Stimulated activated naive CD8-positive, alpha-beta T cell treated with anti-CD3 and anti-CD28 coated beads, Interleukin-15, Interleukin-2, amounts not matched to agents 100 ng/mL and 50 ng/mL, for 24 hours (primary cell): ENCODE results near the gene CACNA2D2.
"Not testable (repeated sequence)": the region's sequence is repeated elsewhere in the genome, so short reads cannot be mapped to it uniquely, and the experiment has no call there.

Experiments used
- H3K27ac Mint-ChIP-seq: one replicate; pipeline ENCODE4 v1.8.0; 2021; ENCODE audit warnings: mild to moderate bottlenecking, mixed read lengths
- H3K27me3 Mint-ChIP-seq: one replicate; pipeline ENCODE4 v1.8.0; 2021; ENCODE audit warnings: mixed read lengths
- H3K36me3 Mint-ChIP-seq: one replicate; pipeline ENCODE4 v1.8.0; 2021; ENCODE audit warnings: low read depth, mixed read lengths
- H3K4me1 Mint-ChIP-seq: one replicate; pipeline ENCODE4 v1.8.0; 2021; ENCODE audit warnings: low read depth, mixed read lengths
- H3K4me3 Mint-ChIP-seq: one replicate; pipeline ENCODE4 v1.8.0; 2021; ENCODE audit warnings: mild to moderate bottlenecking, mixed read lengths
- H3K9me3 Mint-ChIP-seq: one replicate; pipeline ENCODE4 v1.8.0; 2021; ENCODE audit warnings: mixed read lengths

CACNA2D2 gene

GRCh38 chr3:50516440-50516871, 13.0 kb upstream of the CACNA2D2 start:
- no peaks in the 10 kb centered on the region for H3K9me3 Mint-ChIP-seq
- no peaks in the 10 kb centered on the region for H3K36me3 Mint-ChIP-seq
- H3K4me3 Mint-ChIP-seq: no peak overlapping the region
- H3K4me1 Mint-ChIP-seq: peaks cover 9% of the 10 kb centered on the region
- no peak overlapping the region for H3K27ac Mint-ChIP-seq
- peaks cover 4% of the 10 kb centered on the region for H3K27me3 Mint-ChIP-seq

GRCh38 chr3:50515565-50516439, 12.4 kb upstream of the CACNA2D2 start:
- no peaks in the 10 kb centered on the region for H3K9me3 Mint-ChIP-seq
- H3K4me1 Mint-ChIP-seq: peaks cover 9% of the 10 kb centered on the region
- peaks cover 4% of the 10 kb centered on the region for H3K27me3 Mint-ChIP-seq
- no peak overlapping the region for H3K4me3 Mint-ChIP-seq
- no peak overlapping the region for H3K27ac Mint-ChIP-seq
- H3K36me3 Mint-ChIP-seq: no peaks in the 10 kb centered on the region

- H3K27ac Mint-ChIP-seq, H3K4me3 Mint-ChIP-seq, H3K36me3 Mint-ChIP-seq, H3K4me1 Mint-ChIP-seq, H3K27me3 Mint-ChIP-seq, H3K9me3 Mint-ChIP-seq: not testable (repeated sequence)
Measured at GRCh38 chr3:50512908-50513307, 9.5 kb upstream of the CACNA2D2 start.

- Mint-ChIP-seq H3K27me3 (no peaks in the 10 kb centered on the region), H3K27ac (no peak overlapping the region), H3K9me3 (no peaks in the 10 kb centered on the region), H3K4me3 (no peak overlapping the region), H3K36me3 (no peaks in the 10 kb centered on the region), H3K4me1 (peaks cover 4% of the 10 kb centered on the region)
Measured at GRCh38 chr3:50512131-50512530, 8.7 kb upstream of the CACNA2D2 start.

GRCh38 chr3:50510325-50510724, 6.9 kb upstream of the CACNA2D2 start:
- Mint-ChIP-seq H3K4me1 (no peaks in the 10 kb centered on the region), H3K4me3 (no peak overlapping the region), H3K27ac (no peak overlapping the region), H3K9me3 (no peaks in the 10 kb centered on the region), H3K36me3 (no peaks in the 10 kb centered on the region), H3K27me3 (no peaks in the 10 kb centered on the region)

- H3K4me1 Mint-ChIP-seq: no peaks in the 10 kb centered on the region
- H3K27ac Mint-ChIP-seq: no peak overlapping the region
- H3K9me3 Mint-ChIP-seq: no peaks in the 10 kb centered on the region
- no peaks in the 10 kb centered on the region for H3K36me3 Mint-ChIP-seq
- no peaks in the 10 kb centered on the region for H3K27me3 Mint-ChIP-seq
- no peak overlapping the region for H3K4me3 Mint-ChIP-seq
Measured at GRCh38 chr3:50509715-50510114, 6.3 kb upstream of the CACNA2D2 start.

- Mint-ChIP-seq H3K27me3 (no peaks in the 10 kb centered on the region), H3K27ac (no peak overlapping the region), H3K36me3 (no peaks in the 10 kb centered on the region), H3K9me3 (no peaks in the 10 kb centered on the region), H3K4me3 (no peak overlapping the region), H3K4me1 (no peaks in the 10 kb centered on the region)
Measured at GRCh38 chr3:50508821-50509220, 5.4 kb upstream of the CACNA2D2 start.

- Mint-ChIP-seq H3K27ac (no peak overlapping the region), H3K4me3 (no peak overlapping the region), H3K36me3 (no peaks in the 10 kb centered on the region), H3K4me1 (no peaks in the 10 kb centered on the region), H3K9me3 (no peaks in the 10 kb centered on the region), H3K27me3 (peaks cover 10% of the 10 kb centered on the region)
Measured at GRCh38 chr3:50506169-50506568, 2.7 kb upstream of the CACNA2D2 start.

GRCh38 chr3:50504681-50505080, 1.2 kb upstream of the CACNA2D2 start:
- no peaks in the 10 kb centered on the region for H3K36me3 Mint-ChIP-seq
- H3K9me3 Mint-ChIP-seq: no peaks in the 10 kb centered on the region
- H3K4me3 Mint-ChIP-seq: peak overlapping the region; percentile 23
- H3K4me1 Mint-ChIP-seq: no peaks in the 10 kb centered on the region
- H3K27me3 Mint-ChIP-seq: peaks cover 16% of the 10 kb centered on the region
- H3K27ac Mint-ChIP-seq: no peak overlapping the region

- Mint-ChIP-seq H3K4me3 (peak overlapping the region; percentile 62), H3K27me3 (peaks cover 16% of the 10 kb centered on the region), H3K36me3 (no peaks in the 10 kb centered on the region), H3K9me3 (no peaks in the 10 kb centered on the region), H3K4me1 (no peaks in the 10 kb centered on the region), H3K27ac (no peak overlapping the region)
Measured at GRCh38 chr3:50502584-50503423, 630 bp downstream of the CACNA2D2 start.

GRCh38 chr3:50502225-50502583, 1.2 kb downstream of the CACNA2D2 start:
- Mint-ChIP-seq H3K36me3 (no peaks in the 10 kb centered on the region), H3K9me3 (no peaks in the 10 kb centered on the region), H3K4me3 (peak overlapping the region; percentile 62), H3K27ac (no peak overlapping the region), H3K4me1 (no peaks in the 10 kb centered on the region), H3K27me3 (peaks cover 16% of the 10 kb centered on the region)

- Mint-ChIP-seq H3K4me3 (no peak overlapping the region), H3K4me1 (peaks cover 6% of the 10 kb centered on the region), H3K27me3 (peaks cover 3% of the 10 kb centered on the region), H3K27ac (no peak overlapping the region), H3K9me3 (no peaks in the 10 kb centered on the region), H3K36me3 (no peaks in the 10 kb centered on the region)
Measured at GRCh38 chr3:50495609-50496423, 7.6 kb downstream of the CACNA2D2 start.

GRCh38 chr3:50494126-50494525, 9.3 kb downstream of the CACNA2D2 start:
- Mint-ChIP-seq H3K4me3 (no peak overlapping the region), H3K27ac (no peak overlapping the region), H3K9me3 (no peaks in the 10 kb centered on the region), H3K4me1 (peaks cover 6% of the 10 kb centered on the region), H3K36me3 (no peaks in the 10 kb centered on the region), H3K27me3 (no peaks in the 10 kb centered on the region)

GRCh38 chr3:50493623-50494022, 9.8 kb downstream of the CACNA2D2 start:
- H3K27me3 Mint-ChIP-seq: no peaks in the 10 kb centered on the region
- no peak overlapping the region for H3K27ac Mint-ChIP-seq
- no peak overlapping the region for H3K4me3 Mint-ChIP-seq

GRCh38 chr3:50493086-50493485, 10.3 kb downstream of the CACNA2D2 start:
- Mint-ChIP-seq H3K4me1 (peaks cover 6% of the 10 kb centered on the region), H3K27me3 (no peaks in the 10 kb centered on the region), H3K27ac (peak overlapping the region; percentile 1), H3K9me3 (no peaks in the 10 kb centered on the region), H3K4me3 (no peak overlapping the region), H3K36me3 (no peaks in the 10 kb centered on the region)

More at GRCh38 chr3:50493623-50494022, 9.8 kb downstream of the CACNA2D2 start:
- H3K4me1 Mint-ChIP-seq: peaks cover 6% of the 10 kb centered on the region
- H3K36me3 Mint-ChIP-seq: no peaks in the 10 kb centered on the region
- no peaks in the 10 kb centered on the region for H3K9me3 Mint-ChIP-seq
